CD4-positive, alpha-beta T cell (primary cell): ENCODE results near the gene SLC11A1. TPM values are rescaled to one million over a fixed set of nuclear protein-coding genes. Genes with fewer than 3 reads are reported as not detected.

Experiments
- ATAC-seq: fragments of 200-7000 bp; cut with Tn5 transposase; one replicate; pipeline ENCODE4 v1.10.0; 2022; ENCODE audit warnings: mild to moderate bottlenecking; ENCODE audit not compliant: poor library complexity
- CTCF ChIA-PET: fragments of 350-600 bp; sonication (Branson Sonifier 250); formaldehyde crosslinking; loops from one replicate; lab custom pipeline; 2021; ENCODE audit warnings: antibody characterized with exemption, inconsistent platforms; lab: Charles Lee
- POLR2A ChIA-PET: fragments of 350-600 bp; sonication (Branson Sonifier 250); formaldehyde crosslinking; loops from one replicate; lab custom pipeline; 2021; ENCODE audit warnings: antibody characterized with exemption, inconsistent platforms; lab: Charles Lee
- DNase-seq, 14 experiments: peaks; one replicate each; pipeline ENCODE4 v3.0.0-alpha.2; 2013 to 2020; ENCODE audit warnings: mixed read lengths in 2 of 14
- H3K27ac ChIP-seq, 2 donors: one replicate each; pipeline versions ENCODE4 v1.5.1 to v1.7.0; 2013; ENCODE audit warnings: low read length in 2 of 2, low read depth in 1 of 2, mild to moderate bottlenecking in 1 of 2
- H3K27me3 ChIP-seq, 2 experiments: 1 replicate in 1 of 2; 2 replicates in 1 of 2; pipeline versions ENCODE4 v1.6.1 to v1.7.0; 2013; ENCODE audit warnings: low read length in 2 of 2, control low read depth in 1 of 2, mild to moderate bottlenecking in 1 of 2, moderate library complexity in 1 of 2; ENCODE audit not compliant: insufficient read depth in 2 of 2, control insufficient read depth in 1 of 2
- H3K36me3 ChIP-seq: one replicate; pipeline ENCODE4 v1.6.1; 2013; ENCODE audit warnings: low read length, control low read depth; ENCODE audit not compliant: insufficient read depth
- H3K4me1 ChIP-seq: one replicate; pipeline ENCODE4 v1.6.1; 2013; ENCODE audit warnings: low read length, control low read depth; ENCODE audit not compliant: insufficient read depth
- H3K4me3 ChIP-seq: one replicate; pipeline ENCODE4 v1.5.1; 2013; ENCODE audit warnings: mild to moderate bottlenecking, low read length, moderate library complexity
- H3K9me3 ChIP-seq, 2 experiments: 1 replicate in 1 of 2; 2 replicates in 1 of 2; pipeline versions ENCODE4 v1.6.1 to v1.7.0; 2013; ENCODE audit warnings: low read length in 2 of 2, mild to moderate bottlenecking in 2 of 2, control low read depth in 1 of 2, moderate library complexity in 1 of 2; ENCODE audit not compliant: control insufficient read depth in 1 of 2, insufficient read depth in 1 of 2
- H3K27ac Mint-ChIP-seq: one replicate; pipeline ENCODE4 v1.8.0; 2020; ENCODE audit warnings: mixed read lengths
- H3K27me3 Mint-ChIP-seq: one replicate; pipeline ENCODE4 v1.8.0; 2021; ENCODE audit warnings: mixed read lengths
- H3K36me3 Mint-ChIP-seq: one replicate; pipeline ENCODE4 v1.8.0; 2021; ENCODE audit warnings: low read depth, mixed read lengths
- H3K4me1 Mint-ChIP-seq: one replicate; pipeline ENCODE4 v1.8.0; 2021; ENCODE audit warnings: low read depth, mixed read lengths
- H3K4me3 Mint-ChIP-seq: one replicate; pipeline ENCODE4 v1.8.0; 2020; ENCODE audit warnings: mild to moderate bottlenecking, mixed read lengths
- H3K9me3 Mint-ChIP-seq: one replicate; pipeline ENCODE4 v1.8.0; 2020; ENCODE audit warnings: mixed read lengths
- intact Hi-C, 2 experiments: fragments of 100-400 bp; cut with DNase I in 1 of 2; cut with micrococcal nuclease in 1 of 2; formaldehyde crosslinking; loops; one replicate each; pipeline versions ENCODE4 v1.15.1 to v1.9.0; 2023 to 2025; cut with DNase I, micrococcal nuclease
- total RNA-seq, 174 experiments: library from RNA in 2 of 174; stranded (reverse) in 2 of 174; gene quantifications; one replicate each; pipeline ENCODE4 v1.2.3 and lab custom pipeline; 2021 to 2026
- TF ChIP-seq, protein P1 (sequence below): fragments of 200-600 bp; IDR thresholded peaks from one replicate; pipeline ENCODE4 v1.8.0; 2022; ENCODE audit warnings: antibody characterized with exemption, mild to moderate bottlenecking

SLC11A1 gene
- total RNA-seq, 2 experiments from 2014 or later: 4.9 to 6.3 TPM

DNA sequence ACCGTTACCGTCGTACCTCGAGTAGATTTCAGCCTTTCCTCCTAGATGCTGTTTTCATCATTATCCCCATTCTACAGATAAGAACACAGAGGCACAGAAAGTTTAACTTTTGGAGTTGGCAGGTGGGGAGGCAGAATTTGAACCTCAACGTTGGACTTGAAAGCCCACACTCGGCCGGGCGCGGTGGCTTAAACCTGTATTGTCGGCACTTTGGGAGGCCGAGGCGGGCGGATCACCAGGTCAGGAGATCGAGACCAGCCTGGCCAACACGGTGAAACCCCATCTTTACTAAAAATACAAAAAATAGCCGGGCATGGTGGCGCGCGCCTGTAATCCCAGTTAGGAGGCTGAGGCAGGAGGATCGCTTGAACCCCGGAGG lies 13.9 kb upstream of the SLC11A1 start:
- Histone ChIP-seq H3K27me3 (no peaks in the 10 kb centered on the region), H3K4me3 (peak overlapping the region; percentile 64), H3K27ac (peak overlapping the region; percentile 67 to 74), H3K4me1 (peaks cover 27% of the 10 kb centered on the region), H3K9me3 (peaks cover 4 to 8% of the 10 kb centered on the region in 2 experiments), H3K36me3 (no peaks in the 10 kb centered on the region)
- DNase-seq (no peak), ATAC-seq (no peak)
- H3K4me3 Mint-ChIP-seq: peak overlapping the region; percentile 77
- peak overlapping the region; percentile 59 for H3K27ac Mint-ChIP-seq
- H3K27me3 Mint-ChIP-seq: no peaks in the 10 kb centered on the region
- H3K36me3 Mint-ChIP-seq: no peaks in the 10 kb centered on the region
- TF ChIP-seq, protein P1, sequence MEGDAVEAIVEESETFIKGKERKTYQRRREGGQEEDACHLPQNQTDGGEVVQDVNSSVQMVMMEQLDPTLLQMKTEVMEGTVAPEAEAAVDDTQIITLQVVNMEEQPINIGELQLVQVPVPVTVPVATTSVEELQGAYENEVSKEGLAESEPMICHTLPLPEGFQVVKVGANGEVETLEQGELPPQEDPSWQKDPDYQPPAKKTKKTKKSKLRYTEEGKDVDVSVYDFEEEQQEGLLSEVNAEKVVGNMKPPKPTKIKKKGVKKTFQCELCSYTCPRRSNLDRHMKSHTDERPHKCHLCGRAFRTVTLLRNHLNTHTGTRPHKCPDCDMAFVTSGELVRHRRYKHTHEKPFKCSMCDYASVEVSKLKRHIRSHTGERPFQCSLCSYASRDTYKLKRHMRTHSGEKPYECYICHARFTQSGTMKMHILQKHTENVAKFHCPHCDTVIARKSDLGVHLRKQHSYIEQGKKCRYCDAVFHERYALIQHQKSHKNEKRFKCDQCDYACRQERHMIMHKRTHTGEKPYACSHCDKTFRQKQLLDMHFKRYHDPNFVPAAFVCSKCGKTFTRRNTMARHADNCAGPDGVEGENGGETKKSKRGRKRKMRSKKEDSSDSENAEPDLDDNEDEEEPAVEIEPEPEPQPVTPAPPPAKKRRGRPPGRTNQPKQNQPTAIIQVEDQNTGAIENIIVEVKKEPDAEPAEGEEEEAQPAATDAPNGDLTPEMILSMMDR: no peak
- H3K4me1 Mint-ChIP-seq: peaks cover 41% of the 10 kb centered on the region
- intact Hi-C loops: no loop called here
- ChIA-PET CTCF (interaction anchor here (0.9 to 1.5 kb wide), 3 partner anchors 28 to 95 kb away, joined by 3 to 5 read pairs (median 3); no protein-coding TSS in a partner anchor), POLR2A (interaction anchor here (1.2 to 3.6 kb wide), 5 partner anchors 26 to 88 kb away, joined by 3 to 33 read pairs (median 6); no protein-coding TSS in a partner anchor)
- H3K9me3 Mint-ChIP-seq: no peaks in the 10 kb centered on the region

DNA sequence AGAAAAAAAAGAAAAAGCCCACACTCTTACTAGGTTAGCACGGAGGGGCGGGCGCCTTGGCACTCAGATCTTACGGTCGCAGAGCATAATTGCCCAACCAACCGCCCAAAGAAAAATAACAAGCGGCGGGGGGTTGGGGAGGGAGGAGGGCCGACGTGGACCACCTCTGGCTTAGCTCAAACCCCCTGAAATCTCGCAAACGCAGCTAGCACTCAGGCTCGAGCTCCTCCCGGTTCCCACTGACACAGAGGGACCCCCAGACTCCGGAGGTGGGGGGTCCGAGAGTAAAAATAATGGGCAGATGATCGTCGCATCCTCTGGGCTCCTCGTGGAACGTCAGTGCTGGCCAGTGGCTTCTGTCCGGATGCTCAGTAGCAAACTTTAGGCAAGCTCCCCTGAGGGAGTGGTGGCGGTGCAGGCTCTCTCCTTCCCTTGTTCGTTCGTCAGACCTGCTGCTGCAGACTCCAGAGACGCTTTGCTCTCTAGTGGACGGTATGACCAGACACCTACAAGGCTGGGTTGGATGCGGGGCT lies 13.4 kb upstream of the SLC11A1 start:
- Mint-ChIP-seq H3K27ac (peak overlapping the region; percentile 59), H3K27me3 (no peaks in the 10 kb centered on the region), H3K36me3 (no peaks in the 10 kb centered on the region), H3K4me3 (peak overlapping the region; percentile 68), H3K4me1 (peaks cover 41% of the 10 kb centered on the region), H3K9me3 (no peaks in the 10 kb centered on the region)
- Histone ChIP-seq H3K27me3 (no peaks in the 10 kb centered on the region), H3K36me3 (no peaks in the 10 kb centered on the region), H3K4me1 (peaks cover 27% of the 10 kb centered on the region), H3K9me3 (peaks cover 4 to 8% of the 10 kb centered on the region in 2 experiments), H3K27ac (peak overlapping the region in 1 of 2 donors; percentile 67), H3K4me3 (no peak overlapping the region)
- ATAC-seq: no peak
- peak in 1 of 14 experiments; percentile 25 for DNase-seq
- ChIA-PET POLR2A (interaction anchor here (3.6 kb wide), 1 partner anchor 28 kb away, joined by 33 read pairs; no protein-coding TSS in a partner anchor), CTCF (interaction anchor here (1.9 kb wide), 1 partner anchor 28 kb away, joined by 8 read pairs; no protein-coding TSS in a partner anchor)
- intact Hi-C loops: no loop called here
- TF ChIP-seq, protein P1: no peak

GRCh38 chr2:218369330-218369729 lies 12.7 kb upstream of the SLC11A1 start:
- no peaks in the 10 kb centered on the region for H3K27me3 Mint-ChIP-seq
- TF ChIP-seq, protein P1: no peak
- peaks cover 4 to 8% of the 10 kb centered on the region in 2 experiments for H3K9me3 ChIP-seq
- ATAC-seq (no peak), DNase-seq (peak in 1 of 14 experiments; percentile 31)
- H3K27me3 ChIP-seq: no peaks in the 10 kb centered on the region
- ChIA-PET CTCF (interaction anchor here (1.2 to 1.9 kb wide), 2 partner anchors 14 to 27 kb away, joined by 3 to 8 read pairs; no protein-coding TSS in a partner anchor), POLR2A (interaction anchor here (3.6 kb wide), 1 partner anchor 27 kb away, joined by 33 read pairs; no protein-coding TSS in a partner anchor)
- H3K36me3 ChIP-seq: no peaks in the 10 kb centered on the region
- peaks cover 41% of the 10 kb centered on the region for H3K4me1 Mint-ChIP-seq
- peak overlapping the region; percentile 59 for H3K27ac Mint-ChIP-seq
- peak overlapping the region; percentile 68 for H3K4me3 Mint-ChIP-seq
- no peak overlapping the region for H3K4me3 ChIP-seq
- no peak overlapping the region for H3K27ac ChIP-seq
- intact Hi-C loops: no loop called here
- peaks cover 27% of the 10 kb centered on the region for H3K4me1 ChIP-seq
- no peaks in the 10 kb centered on the region for H3K9me3 Mint-ChIP-seq
- H3K36me3 Mint-ChIP-seq: no peaks in the 10 kb centered on the region
